ENCODE results near the gene MAGEC3.

MAGEC3 gene

GRCh38 chrX:141936080-141936479 lies 98.0 kb downstream of the MAGEC3 start:
- FAIRE-seq: no peak
- no peak for DNase-seq (ENCODE audit: insufficient read length, low spot score)

GRCh38 chrX:141941234-141941633 lies 103.1 kb downstream of the MAGEC3 start:
- FAIRE-seq: no peak

GRCh38 chrX:141945426-141945825 lies 107.3 kb downstream of the MAGEC3 start:
- DNase-seq (ENCODE audit: insufficient read length, low spot score) (no peak), FAIRE-seq (no peak)

More at GRCh38 chrX:141941234-141941633, 103.1 kb downstream of the MAGEC3 start:
- no peak for DNase-seq (ENCODE audit: insufficient read length, low spot score)

GRCh38 chrX:141947350-141947749 lies 109.2 kb downstream of the MAGEC3 start:
- FAIRE-seq (no peak), DNase-seq (ENCODE audit: insufficient read length, low spot score) (no peak)
